ENCODE results near the gene KIAA1755. TPM values are rescaled to one million over a fixed set of nuclear protein-coding genes. Genes with fewer than 3 reads are reported as not detected.
A peak's percentile ranks its signal among the peaks of the same experiment; 100 is the strongest.

The KIAA1755 gene
- total and polyA plus RNA-seq, 2 of the 4 experiments (the other 2 are of a cell fraction): 2.5 to 5.1 TPM

DNA sequence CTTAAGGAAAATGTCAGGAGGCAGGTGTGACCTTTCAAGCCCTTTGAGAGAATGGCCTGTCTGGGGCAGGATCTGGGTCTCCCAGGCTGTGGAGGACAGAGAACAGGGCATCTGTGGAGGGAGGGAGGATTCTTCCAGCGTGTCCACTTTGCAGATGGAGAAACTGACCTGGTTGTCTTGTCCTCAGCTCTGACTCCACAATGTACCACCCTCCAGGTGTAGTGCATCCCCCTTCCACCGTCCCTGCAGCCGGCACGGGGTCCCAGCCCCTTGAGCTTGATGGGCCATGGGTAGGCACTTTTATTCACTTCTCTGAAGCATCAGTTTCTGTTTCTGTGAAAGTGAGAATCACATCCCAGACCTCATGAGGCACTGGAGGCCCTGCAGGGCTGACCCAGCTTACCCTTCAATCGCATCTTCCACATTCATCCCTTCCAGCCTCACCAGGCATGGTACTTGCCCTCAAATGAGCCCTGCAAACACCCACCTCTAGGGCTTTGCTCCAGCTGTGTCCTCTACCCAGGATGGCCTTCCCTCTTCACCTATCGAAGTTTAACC lies 90.8 kb downstream of the KIAA1755 start:
- POLR2A ChIA-PET (ENCODE audit: unreplicated experiment): no interaction called here
- no peak overlapping the region for H3K56ac ChIP-seq (ENCODE audit: extremely low read depth, insufficient read depth, low read length)
- ATAC-seq (ENCODE audit: low read depth): no peak
- H4K5ac ChIP-seq (ENCODE audit: low read depth, low read length): peak overlapping the region; percentile 51
- peaks cover 38% of the 10 kb centered on the region for H3K9me1 ChIP-seq (ENCODE audit: insufficient read depth, low read length)
- no peak overlapping the region for H3K4me3 ChIP-seq (ENCODE audit: insufficient read depth, low read depth, low read length)
- H3K27me3 ChIP-seq (ENCODE audit: control insufficient read depth, insufficient read depth, low read length): no peaks in the 10 kb centered on the region
- H4K20me1 ChIP-seq (ENCODE audit: insufficient read depth, low read length): no peaks in the 10 kb centered on the region
- H2BK5ac ChIP-seq (ENCODE audit: low read depth, low read length, poor library complexity, severe bottlenecking): peak overlapping the region; percentile 94
- no peak for DNase-seq
- peak overlapping the region; percentile 74 to 95; a peak in 3 of 4 replicates for H4K8ac ChIP-seq (ENCODE audit: low read depth in 2 of 2, low read length in 2 of 2)
- BruUV-seq (replicated peaks): no TSS peak
- in situ Hi-C loops (cut with MboI; ENCODE audit: low sequenced_read_pairs): loop anchor here (5.0 kb wide), 2 partner anchors 48 to 92 kb away; no protein-coding TSS in a partner anchor
- TF ChIP-seq USF2 (IDR thresholded peaks at IDR 0.05; ENCODE audit: low read depth, low read length): no peak
- TF ChIP-seq RCOR1 (IDR thresholded peaks at IDR 0.05; ENCODE audit: insufficient replicate concordance, low read length): no peak
- TF ChIP-seq BHLHE40 (IDR thresholded peaks at IDR 0.05; ENCODE audit: low read depth, low read length): no peak
- no peak for TF ChIP-seq MAZ (IDR thresholded peaks at IDR 0.05; ENCODE audit: borderline replicate concordance, low read depth, low read length)
- TF ChIP-seq, protein P1, sequence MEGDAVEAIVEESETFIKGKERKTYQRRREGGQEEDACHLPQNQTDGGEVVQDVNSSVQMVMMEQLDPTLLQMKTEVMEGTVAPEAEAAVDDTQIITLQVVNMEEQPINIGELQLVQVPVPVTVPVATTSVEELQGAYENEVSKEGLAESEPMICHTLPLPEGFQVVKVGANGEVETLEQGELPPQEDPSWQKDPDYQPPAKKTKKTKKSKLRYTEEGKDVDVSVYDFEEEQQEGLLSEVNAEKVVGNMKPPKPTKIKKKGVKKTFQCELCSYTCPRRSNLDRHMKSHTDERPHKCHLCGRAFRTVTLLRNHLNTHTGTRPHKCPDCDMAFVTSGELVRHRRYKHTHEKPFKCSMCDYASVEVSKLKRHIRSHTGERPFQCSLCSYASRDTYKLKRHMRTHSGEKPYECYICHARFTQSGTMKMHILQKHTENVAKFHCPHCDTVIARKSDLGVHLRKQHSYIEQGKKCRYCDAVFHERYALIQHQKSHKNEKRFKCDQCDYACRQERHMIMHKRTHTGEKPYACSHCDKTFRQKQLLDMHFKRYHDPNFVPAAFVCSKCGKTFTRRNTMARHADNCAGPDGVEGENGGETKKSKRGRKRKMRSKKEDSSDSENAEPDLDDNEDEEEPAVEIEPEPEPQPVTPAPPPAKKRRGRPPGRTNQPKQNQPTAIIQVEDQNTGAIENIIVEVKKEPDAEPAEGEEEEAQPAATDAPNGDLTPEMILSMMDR (conservative IDR thresholded peaks at IDR 0.05; ENCODE audit: low read depth, low read length): no peak
- TF ChIP-seq RAD21 (IDR thresholded peaks at IDR 0.05; ENCODE audit: low read length): no peak
- no peak for TF ChIP-seq MXI1 (IDR thresholded peaks at IDR 0.05; ENCODE audit: borderline replicate concordance, low read depth, low read length)
- no peak for TF ChIP-seq CEBPB (IDR thresholded peaks at IDR 0.05; ENCODE audit: low read depth, low read length)
- no peak for TF ChIP-seq CHD1 (IDR thresholded peaks at IDR 0.05; ENCODE audit: low read depth, low read length)
- no peak for TF ChIP-seq POLR2A (IDR thresholded peaks at IDR 0.05; ENCODE audit: low read depth, low read length)
- TF ChIP-seq MAFK (IDR thresholded peaks at IDR 0.05; ENCODE audit: low read depth, low read length): no peak
- TF ChIP-seq SMC3 (IDR thresholded peaks at IDR 0.05; ENCODE audit: low read depth, low read length): no peak
- no peak for TF ChIP-seq NFE2L2 (IDR thresholded peaks at IDR 0.05; ENCODE audit: low read depth, low read length)
- TF ChIP-seq, protein P2, sequence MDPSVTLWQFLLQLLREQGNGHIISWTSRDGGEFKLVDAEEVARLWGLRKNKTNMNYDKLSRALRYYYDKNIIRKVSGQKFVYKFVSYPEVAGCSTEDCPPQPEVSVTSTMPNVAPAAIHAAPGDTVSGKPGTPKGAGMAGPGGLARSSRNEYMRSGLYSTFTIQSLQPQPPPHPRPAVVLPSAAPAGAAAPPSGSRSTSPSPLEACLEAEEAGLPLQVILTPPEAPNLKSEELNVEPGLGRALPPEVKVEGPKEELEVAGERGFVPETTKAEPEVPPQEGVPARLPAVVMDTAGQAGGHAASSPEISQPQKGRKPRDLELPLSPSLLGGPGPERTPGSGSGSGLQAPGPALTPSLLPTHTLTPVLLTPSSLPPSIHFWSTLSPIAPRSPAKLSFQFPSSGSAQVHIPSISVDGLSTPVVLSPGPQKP (IDR thresholded peaks at IDR 0.05; ENCODE audit: borderline replicate concordance, low read depth, low read length): no peak
- TF ChIP-seq FOS (IDR thresholded peaks at IDR 0.05; ENCODE audit: low read depth, low read length): no peak
- no peak for TF ChIP-seq RFX5 (IDR thresholded peaks at IDR 0.05; ENCODE audit: low read depth, low read length)
- peak overlapping the region; percentile 82; the same call in 2 of the 3 replicates for H2BK15ac ChIP-seq (ENCODE audit: low read depth, low read length)
- H3K18ac ChIP-seq (ENCODE audit: low read depth, low read length): peak overlapping the region; percentile 55
- peak overlapping the region; percentile 13; the same call in 1 of the 2 replicates for H3K23ac ChIP-seq (ENCODE audit: low read depth, low read length)
- H2BK20ac ChIP-seq (ENCODE audit: low read depth, low read length): peak overlapping the region; percentile 78
- CTCF ChIA-PET: no interaction called here
- H3K4ac ChIP-seq (ENCODE audit: low read depth, low read length): peak overlapping the region; percentile 95
- H3K4me1 ChIP-seq (ENCODE audit: control insufficient read depth, insufficient read depth, low read length): peaks cover 56% of the 10 kb centered on the region
- peak overlapping the region; percentile 87 for H4K91ac ChIP-seq (ENCODE audit: insufficient read depth, low read depth, low read length)
- peak overlapping the region; percentile 74 for H3K27ac ChIP-seq (ENCODE audit: insufficient read depth, low read length)
- H3K4me2 ChIP-seq (ENCODE audit: low read depth, low read length): no peak overlapping the region
- H3K9ac ChIP-seq (ENCODE audit: low read depth, low read length): peak overlapping the region; percentile 15; the same call in 1 of the 2 replicates
- H2BK120ac ChIP-seq (ENCODE audit: low read depth, low read length): peak overlapping the region; percentile 99
- H2AK9ac ChIP-seq (replicated peaks; ENCODE audit: low read depth, low read length, poor library complexity): peak overlapping the region; percentile 73
- no peaks in the 10 kb centered on the region for H3K36me3 ChIP-seq (ENCODE audit: control insufficient read depth, insufficient read depth, low read length)
- dilution Hi-C loops (cut with HindIII; ENCODE audit: low sequenced_read_pairs, unreplicated experiment): no loop called here
- peak overlapping the region; percentile 90 for H3K14ac ChIP-seq (replicated peaks; ENCODE audit: low read depth, low read length)
- H3K79me1 ChIP-seq (ENCODE audit: low read depth in 1 of 2, low read length in 2 of 2): peaks cover 8 to 13% of the 10 kb centered on the region in 2 experiments
- intact Hi-C loops (cut with micrococcal nuclease): no loop called here
- H3K9me3 ChIP-seq (ENCODE audit: control insufficient read depth, insufficient read depth, low read length): no peaks in the 10 kb centered on the region
- H2AFZ ChIP-seq (replicated peaks; ENCODE audit: low read length, poor library complexity): peak overlapping the region; percentile 34
- 96% methylated on average over 3 of the region's 6 CpGs; no CpG with 5 or more reads in 1 of the 2 experiments for WGBS, 2 experiments (ENCODE audit: extremely low coverage in 2 of 2, insufficient read length in 1 of 2)
- H2AK5ac ChIP-seq (ENCODE audit: low read depth, low read length): peak overlapping the region; percentile 94

Data from IMR-90 (cell line).